Uterus (tissue), 4 donors: ENCODE results near the gene CTCF. TPM values are rescaled to one million over a fixed set of nuclear protein-coding genes. Genes with fewer than 3 reads are reported as not detected.

Experiments
- DNase-seq, 2 donors: peaks; one replicate each; pipeline ENCODE4 v3.0.0-alpha.2; 2019 to 2020
- H3K27ac ChIP-seq, 2 donors: fragments of 200-600 bp; sonication (generic); 1 replicate in 1 of 2; 2 replicates in 1 of 2; pipeline ENCODE4 v1.5.1; 2016 to 2018
- H3K27me3 ChIP-seq, 2 donors: fragments of 200-600 bp; sonication (generic); one replicate each; pipeline ENCODE4 v1.5.1; 2018 to 2019; ENCODE audit warnings: control low read depth in 1 of 2
- H3K36me3 ChIP-seq, 2 donors: fragments of 200-600 bp; sonication (generic); one replicate each; pipeline ENCODE4 v1.5.1; 2019; ENCODE audit warnings: control low read depth in 1 of 2
- H3K4me1 ChIP-seq, 2 donors: fragments of 200-600 bp; sonication (generic); one replicate each; pipeline ENCODE4 v1.5.1; 2018 to 2019; ENCODE audit warnings: control low read depth in 1 of 2
- H3K4me3 ChIP-seq, 2 donors: fragments of 200-600 bp; sonication (generic); 1 replicate in 1 of 2; 2 replicates in 1 of 2; pipeline ENCODE4 v1.5.1; 2018 to 2019; ENCODE audit warnings: mild to moderate bottlenecking in 1 of 2
- H3K9me3 ChIP-seq, 2 donors: fragments of 200-600 bp; sonication (generic); one replicate each; pipeline ENCODE4 v1.5.1; 2019; ENCODE audit warnings: control low read depth in 1 of 2
- CTCF ChIP-seq, 4 experiments: fragments of 200-600 bp in 2 of 4; fragments of 450-650 bp in 2 of 4; sonication (generic) in 2 of 4; IDR thresholded peaks; one replicate each; pipeline ENCODE4 v1.5.1; 2016 to 2019; ENCODE audit warnings: antibody characterized with exemption in 4 of 4, mild to moderate bottlenecking in 2 of 4, moderate library complexity in 1 of 4
- POLR2A ChIP-seq, 2 donors: fragments of 450-650 bp; IDR thresholded peaks; one replicate each; pipeline ENCODE4 v1.6.1; 2016; ENCODE audit warnings: antibody characterized with exemption in 2 of 2, mild to moderate bottlenecking in 1 of 2, moderate library complexity in 1 of 2
- intact Hi-C: fragments of 100-400 bp; cut with DNase I; formaldehyde crosslinking; loops from one replicate; pipeline ENCODE4 v1.15.1; 2023; ENCODE audit warnings: low total_unique reads
- total RNA-seq, 4 donors: library from RNA; depleted of rRNA in 3 of 4; stranded (reverse); fragments of >200 nt in 3 of 4; gene quantifications; one replicate each; pipeline versions ENCODE4 v1.1.0 to v1.2.4, GENCODE V29; 2014 to 2023
- donor health status: DM: yes; HTN: yes; CAD: no.

Gene CTCF
- total RNA-seq, 4 donors from 2014 or later, result 24.8 to 54.1 (median 43.7) TPM

- Histone ChIP-seq H3K4me1 (peaks cover 0 to 5% of the 10 kb centered on the region in 2 donors), H3K27ac (no peak overlapping the region), H3K27me3 (peaks cover 15 to 27% of the 10 kb centered on the region in 2 donors), H3K36me3 (no peaks in the 10 kb centered on the region), H3K9me3 (no peaks in the 10 kb centered on the region), H3K4me3 (no peak overlapping the region)
- TF ChIP-seq CTCF (IDR thresholded peaks at IDR 0.05), result no peak
- TF ChIP-seq POLR2A (IDR thresholded peaks at IDR 0.05), result no peak
- intact Hi-C loops, result no loop called here
- no peak for DNase-seq
Measured at GRCh38 chr16:67645397-67646121, 83.2 kb downstream of the CTCF start.

GRCh38 chr16:67647111-67647651 is 84.9 kb downstream of the CTCF start:
- H3K4me3 ChIP-seq, result no peak overlapping the region
- H3K27ac ChIP-seq, result no peak overlapping the region
- no peaks in the 10 kb centered on the region for H3K36me3 ChIP-seq
- no peak for TF ChIP-seq CTCF (IDR thresholded peaks at IDR 0.05)
- no peak for TF ChIP-seq POLR2A (IDR thresholded peaks at IDR 0.05)
- no peak for DNase-seq
- no peaks in the 10 kb centered on the region for H3K9me3 ChIP-seq
- H3K4me1 ChIP-seq, result peaks cover 0 to 5% of the 10 kb centered on the region in 2 donors
- intact Hi-C loops, result no loop called here
- H3K27me3 ChIP-seq, result peaks cover 20 to 31% of the 10 kb centered on the region in 2 donors

- H3K27ac ChIP-seq, result no peak overlapping the region
- H3K27me3 ChIP-seq, result peaks cover 24 to 31% of the 10 kb centered on the region in 2 donors
- peaks cover 0 to 8% of the 10 kb centered on the region in 2 donors for H3K4me1 ChIP-seq
- H3K9me3 ChIP-seq, result no peaks in the 10 kb centered on the region
- no peak overlapping the region for H3K4me3 ChIP-seq
- no peaks in the 10 kb centered on the region for H3K36me3 ChIP-seq
- intact Hi-C loops, result no loop called here
- no peak for TF ChIP-seq POLR2A (IDR thresholded peaks at IDR 0.05)
- no peak for TF ChIP-seq CTCF (IDR thresholded peaks at IDR 0.05)
- no peak for DNase-seq
Measured at GRCh38 chr16:67647681-67648080, 85.4 kb downstream of the CTCF start.

- Histone ChIP-seq H3K27me3 (peaks cover 26 to 31% of the 10 kb centered on the region in 2 donors), H3K36me3 (no peaks in the 10 kb centered on the region), H3K4me3 (no peak overlapping the region), H3K27ac (no peak overlapping the region), H3K9me3 (no peaks in the 10 kb centered on the region), H3K4me1 (peaks cover 0 to 14% of the 10 kb centered on the region in 2 donors)
- no peak for DNase-seq
- TF ChIP-seq CTCF (IDR thresholded peaks at IDR 0.05), result no peak
- TF ChIP-seq POLR2A (IDR thresholded peaks at IDR 0.05), result no peak
- intact Hi-C loops, result no loop called here
Measured at GRCh38 chr16:67648088-67648763, 85.9 kb downstream of the CTCF start.
